HG02798 (cell line): Measurements from ENCODE around the gene SMOC1.
"Not testable (repeated sequence)": the region's sequence is repeated elsewhere in the genome, so short reads cannot be mapped to it uniquely, and the experiment has no call there.

Experiments used
- ATAC-seq: cut with Tn5 transposase; IDR thresholded peaks from one replicate; pipeline ENCODE4 v1.9.1; 2021; ENCODE audit warnings: mild to moderate bottlenecking; ENCODE audit not compliant: unreplicated experiment, poor library complexity

Gene SMOC1

DNA sequence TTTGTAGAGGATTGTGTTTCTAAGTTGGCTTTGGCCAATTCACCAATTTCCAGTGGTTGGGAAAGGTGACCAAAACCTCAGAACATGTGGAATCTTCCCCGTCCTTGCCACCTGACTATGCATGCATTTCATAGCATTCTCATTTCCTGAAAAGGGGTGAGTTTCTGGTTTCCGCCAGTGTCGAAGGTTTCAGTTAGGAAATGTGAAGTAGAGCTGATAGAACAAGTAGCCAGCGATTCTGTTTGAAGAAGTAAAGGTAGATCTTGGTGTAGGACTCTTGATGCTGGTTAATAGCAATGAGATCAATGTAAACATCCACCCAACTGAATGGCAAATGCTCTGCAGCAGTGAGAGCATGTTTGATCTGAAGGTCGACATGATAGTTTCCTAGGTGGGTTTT lies 15.9 kb downstream of the SMOC1 start:
- ATAC-seq, result no peak

GRCh38 chr14:69896080-69896479 lies 16.9 kb downstream of the SMOC1 start:
- ATAC-seq, result no peak

GRCh38 chr14:69896972-69897371 lies 17.8 kb downstream of the SMOC1 start:
- ATAC-seq, result no peak

DNA sequence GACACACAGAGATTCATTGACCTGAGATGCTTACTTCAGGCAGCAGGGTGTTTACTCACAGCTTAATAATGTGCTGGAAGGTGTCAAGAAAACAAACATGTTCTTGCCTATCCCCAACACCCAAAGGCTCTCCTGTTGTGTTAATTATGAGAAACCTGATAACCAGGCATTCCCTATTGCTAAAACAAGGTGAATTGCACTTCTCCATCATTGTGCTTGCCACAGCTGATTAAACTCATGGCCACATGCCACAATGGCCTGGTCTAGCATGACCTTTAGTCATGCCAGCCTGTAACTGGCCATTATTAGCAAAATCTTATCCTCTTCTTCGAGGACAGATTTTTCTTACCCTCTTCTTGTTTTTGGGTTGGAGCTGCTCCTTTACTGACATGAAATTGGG lies 21.4 kb downstream of the SMOC1 start:
- no peak for ATAC-seq

GRCh38 chr14:69901113-69901951 lies 22.1 kb downstream of the SMOC1 start:
- ATAC-seq, result no peak

DNA sequence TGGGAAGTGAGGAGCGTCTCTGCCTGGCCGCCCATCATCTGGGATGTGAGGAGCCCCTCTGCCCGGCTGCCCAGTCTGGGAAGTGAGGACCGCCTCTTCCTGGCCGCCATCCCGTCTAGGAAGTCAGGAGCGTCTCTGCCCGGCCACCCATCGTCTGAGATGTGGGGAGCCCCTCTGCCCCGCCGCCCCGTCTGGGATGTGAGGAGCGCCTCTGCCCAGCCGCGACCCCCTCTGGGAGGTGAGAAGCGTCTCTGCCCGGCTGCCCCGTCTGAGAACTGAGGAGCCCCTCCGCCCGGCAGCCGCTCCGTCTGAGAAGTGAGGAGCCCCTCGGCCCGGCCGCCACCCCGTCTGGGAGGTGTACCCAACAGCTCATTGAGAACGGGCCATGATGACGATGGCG lies 23.8 kb downstream of the SMOC1 start:
- not testable (repeated sequence) for ATAC-seq

GRCh38 chr14:69904246-69904645 lies 25.0 kb downstream of the SMOC1 start:
- ATAC-seq, result no peak

DNA sequence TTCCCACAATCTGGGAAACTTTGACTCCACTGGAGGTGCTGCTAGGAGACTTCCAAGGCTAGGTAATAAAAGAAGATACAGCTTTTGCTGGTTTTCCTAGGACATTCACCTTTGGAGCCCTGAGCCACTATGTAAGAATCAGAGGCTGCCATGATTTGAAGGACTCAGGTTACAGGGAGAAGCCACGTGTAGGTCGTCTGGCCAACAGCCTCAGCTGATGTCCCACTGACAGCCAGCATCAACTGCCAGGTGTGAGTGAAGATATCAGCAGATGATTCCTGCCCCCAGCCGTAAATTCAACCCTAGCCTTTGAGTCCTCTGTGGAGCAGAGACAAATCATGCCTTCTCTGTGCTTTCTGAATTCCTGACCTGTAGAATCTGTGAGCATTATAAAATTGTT lies 27.0 kb downstream of the SMOC1 start:
- no peak for ATAC-seq

DNA sequence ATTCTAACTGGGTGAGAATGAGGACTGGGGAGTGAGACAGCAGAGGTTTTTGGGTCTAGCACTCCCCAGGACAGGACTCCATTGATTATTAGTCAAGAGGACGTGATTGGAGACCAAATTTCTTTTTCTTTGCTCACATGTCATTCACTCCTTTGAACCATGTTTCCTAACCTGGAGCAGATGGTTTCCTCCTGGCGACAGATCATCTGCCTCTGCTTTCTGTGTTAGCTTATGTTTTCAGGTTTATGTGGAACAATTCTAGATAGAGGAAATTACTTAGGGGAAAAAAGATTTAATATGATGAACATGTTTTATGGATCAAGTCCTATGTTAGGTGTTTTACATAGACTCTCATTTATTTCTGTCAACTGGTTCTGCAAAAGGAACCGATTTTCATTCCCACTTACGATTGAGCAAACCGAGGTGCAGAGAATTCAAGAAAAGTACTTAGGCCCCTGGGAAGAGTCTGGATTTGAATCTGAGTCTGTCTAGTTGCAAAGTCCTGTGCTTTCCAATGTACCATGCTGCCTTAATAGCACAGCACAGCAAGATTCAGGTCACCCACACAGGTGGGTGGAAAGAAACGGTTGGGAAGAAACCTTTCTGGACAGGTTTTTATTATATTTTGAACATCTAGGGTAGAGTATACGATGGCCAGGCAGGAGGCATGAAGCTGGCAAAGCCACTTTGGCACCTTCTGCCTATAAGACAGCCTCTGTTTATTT lies 30.8 kb downstream of the SMOC1 start:
- no peak for ATAC-seq

GRCh38 chr14:69910871-69911270 lies 31.7 kb downstream of the SMOC1 start:
- no peak for ATAC-seq

GRCh38 chr14:69913686-69914085 lies 34.5 kb downstream of the SMOC1 start:
- no peak for ATAC-seq

- no peak for ATAC-seq
Measured at GRCh38 chr14:69916396-69916795, 37.2 kb downstream of the SMOC1 start.

DNA sequence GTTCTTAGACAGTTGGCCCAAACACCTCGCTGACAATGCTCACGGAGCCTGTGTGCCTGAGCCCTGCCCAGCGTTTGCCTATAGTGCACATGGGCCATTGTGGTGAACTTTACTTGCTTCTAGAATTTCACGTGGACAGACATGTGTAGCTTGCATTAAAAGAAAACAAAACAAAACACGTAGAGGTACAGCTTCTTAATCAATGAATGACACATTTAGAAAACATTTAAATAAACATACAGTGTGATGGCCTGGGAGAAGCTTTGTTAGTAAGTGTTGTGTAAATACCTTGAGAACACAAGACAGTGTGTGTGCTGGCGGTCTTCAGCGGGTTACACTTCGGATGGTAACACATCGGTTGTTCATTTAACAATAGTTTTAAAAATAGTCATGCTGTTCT lies 38.1 kb downstream of the SMOC1 start:
- no peak for ATAC-seq

- no peak for ATAC-seq
Measured at GRCh38 chr14:69919815-69920214, 40.6 kb downstream of the SMOC1 start.

GRCh38 chr14:69921052-69921451 lies 41.8 kb downstream of the SMOC1 start:
- no peak for ATAC-seq

GRCh38 chr14:69922198-69922597 lies 43.0 kb downstream of the SMOC1 start:
- ATAC-seq, result no peak

DNA sequence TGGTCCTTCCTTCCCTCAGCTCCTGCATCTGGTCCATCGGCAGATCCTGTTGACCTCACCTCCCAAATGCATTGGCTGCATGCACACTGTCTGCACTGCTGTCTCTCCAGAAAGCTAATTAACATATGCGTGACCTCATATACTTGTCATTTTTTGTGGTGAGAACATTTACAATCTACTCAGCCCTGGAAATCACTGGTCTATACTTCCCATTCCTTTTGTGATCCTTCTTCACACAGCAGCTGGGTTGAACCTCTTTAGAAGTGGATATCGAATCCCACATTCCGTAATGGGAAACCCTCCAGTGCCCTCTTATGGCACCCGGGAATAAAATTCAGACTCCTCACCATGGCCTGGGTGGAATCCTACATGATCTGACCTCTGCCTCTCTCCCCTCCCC lies 45.0 kb downstream of the SMOC1 start:
- no peak for ATAC-seq

- no peak for ATAC-seq
Measured at GRCh38 chr14:69928111-69928523, 48.9 kb downstream of the SMOC1 start.

DNA sequence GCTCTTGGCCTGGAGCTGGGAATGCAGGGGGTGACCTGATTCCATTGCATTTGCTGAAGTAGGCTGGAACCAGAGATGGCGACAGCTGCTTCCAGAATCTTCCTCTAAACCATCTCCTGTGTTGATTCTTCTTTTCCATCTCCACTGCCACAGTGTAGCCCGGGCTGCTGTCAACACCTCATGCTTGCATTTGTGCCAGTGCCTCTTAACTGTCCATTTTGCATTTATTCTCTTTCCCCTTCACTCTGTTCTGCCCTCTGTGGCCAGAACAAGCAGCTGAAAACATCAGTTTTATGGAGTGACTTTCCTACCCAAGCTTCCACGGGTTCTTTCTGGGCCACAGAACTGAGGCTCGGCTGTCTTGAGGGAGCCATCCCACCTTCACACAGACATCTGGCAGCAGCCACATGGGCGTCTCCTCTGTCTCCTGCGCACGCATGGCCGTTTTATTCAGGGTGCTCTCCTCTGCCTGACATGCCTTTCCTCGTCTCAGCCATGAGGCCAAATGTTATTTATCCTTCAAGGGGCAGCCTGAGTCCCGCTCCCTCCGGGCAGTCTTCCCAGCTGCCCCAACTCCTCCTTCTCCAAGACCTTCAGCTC lies 51.7 kb downstream of the SMOC1 start:
- ATAC-seq, result no peak

- ATAC-seq, result no peak
Measured at GRCh38 chr14:69931960-69932359, 52.7 kb downstream of the SMOC1 start.

GRCh38 chr14:69932391-69932790 lies 53.2 kb downstream of the SMOC1 start:
- ATAC-seq, result no peak
